Endothelial cell of umbilical vein (primary cell): ENCODE results near the gene COPB1. TPM values are rescaled to one million over a fixed set of nuclear protein-coding genes. Genes with fewer than 3 reads are reported as not detected.

ENCODE experiments used
- BruUV-seq: library from RNA; stranded (reverse); fragments of 400-500 nt; replicated peaks from 2 replicates; lab custom pipeline; 2021; lab: Mats Ljungman, UMichigan
- CTCF ChIA-PET: fragments of 300-600, 350-600 bp; sonication (Branson Sonifier 250); formaldehyde crosslinking; loops from one replicate; lab custom pipeline; 2021; ENCODE audit warnings: antibody characterized with exemption, inconsistent platforms; lab: Charles Lee
- POLR2A ChIA-PET: fragments of 300-600, 350-600 bp; sonication (Branson Sonifier 250); formaldehyde crosslinking; loops from one replicate; lab custom pipeline; 2021; ENCODE audit warnings: antibody characterized with exemption, inconsistent platforms; lab: Charles Lee
- DNase-seq: peaks from one replicate; pipeline ENCODE4 v3.0.0-alpha.2; 2011; ENCODE audit warnings: low read depth, low spot score
- FAIRE-seq: peaks from 2 replicates; lab custom pipeline; 2011; peaks lifted over from hg19 to GRCh38; lab: Jason Lieb, UNC
- H2AFZ ChIP-seq: 2 replicates; pipeline ENCODE4 v1.6.0; 2012; ENCODE audit warnings: low read depth, low read length, control low read depth, inconsistent platforms
- H3K27ac ChIP-seq: 2 replicates; pipeline ENCODE4 v1.5.1; 2011; ENCODE audit warnings: low read depth, mild to moderate bottlenecking, control low read depth, low read length, moderate library complexity; ENCODE audit not compliant: insufficient read depth
- H3K27me3 ChIP-seq, 2 experiments: 2 replicates each; pipeline versions ENCODE4 v1.6.0 to v1.6.1; 2011; ENCODE audit warnings: low read length in 2 of 2, mixed read lengths in 1 of 2; ENCODE audit not compliant: control insufficient read depth in 2 of 2, insufficient read depth in 2 of 2
- H3K36me3 ChIP-seq, 2 experiments: 2 replicates in 1 of 2; 3 replicates in 1 of 2; pipeline ENCODE4 v1.5.1; 2011; ENCODE audit warnings: low read length in 2 of 2, mild to moderate bottlenecking in 1 of 2, moderate library complexity in 1 of 2; ENCODE audit not compliant: control insufficient read depth in 2 of 2, insufficient read depth in 2 of 2; ENCODE audit errors: extremely low read depth in 1 of 2
- H3K4me1 ChIP-seq: 3 replicates; pipeline ENCODE4 v1.5.1; 2011; ENCODE audit warnings: mild to moderate bottlenecking, low read length; ENCODE audit not compliant: control insufficient read depth, insufficient read depth; ENCODE audit errors: extremely low read depth
- H3K4me2 ChIP-seq: 2 replicates; pipeline ENCODE4 v1.6.1; 2011; ENCODE audit warnings: low read length, control low read depth, mixed read lengths; ENCODE audit not compliant: insufficient read depth
- H3K4me3 ChIP-seq, 3 experiments: fragments of 200-600 bp in 1 of 3; sonication (generic), shearing (Covaris generic) in 1 of 3; replicated peaks in 1 of 3; 2 replicates each; pipeline ENCODE4 v1.5.1; 2011 to 2016; ENCODE audit warnings: control low read depth in 3 of 3, low read length in 3 of 3, mild to moderate bottlenecking in 2 of 3, inconsistent platforms in 1 of 3, low read depth in 1 of 3, moderate library complexity in 1 of 3; ENCODE audit not compliant: insufficient read depth in 1 of 3
- H3K79me2 ChIP-seq: 2 replicates; pipeline ENCODE4 v1.6.0; 2012; ENCODE audit warnings: low read length, inconsistent platforms; ENCODE audit not compliant: control insufficient read depth, insufficient read depth
- H3K9ac ChIP-seq: replicated peaks from 2 replicates; pipeline ENCODE3; 2011; ENCODE audit warnings: low read length, control low read depth; ENCODE audit not compliant: insufficient read depth; ENCODE audit errors: extremely low read depth
- H3K9me1 ChIP-seq: replicated peaks from 3 replicates; pipeline ENCODE4 v1.6.0; 2011; ENCODE audit warnings: mild to moderate bottlenecking, low read length; ENCODE audit not compliant: control insufficient read depth, insufficient read depth; ENCODE audit errors: extremely low read depth
- H3K9me3 ChIP-seq: replicated peaks from 2 replicates; pipeline ENCODE4 v1.5.1; 2012; ENCODE audit warnings: low read length, inconsistent platforms; ENCODE audit not compliant: control insufficient read depth, insufficient read depth
- H4K20me1 ChIP-seq: replicated peaks from 2 replicates; pipeline ENCODE3; 2011; ENCODE audit warnings: mild to moderate bottlenecking, low read length; ENCODE audit not compliant: control insufficient read depth, insufficient read depth; ENCODE audit errors: extremely low read depth
- EZH2 ChIP-seq: IDR thresholded peaks from 2 replicates; pipeline ENCODE4 v1.6.1; 2012; ENCODE audit warnings: borderline replicate concordance, low read depth, mild to moderate bottlenecking, moderate library complexity, low read length, inconsistent platforms; ENCODE audit not compliant: severe bottlenecking
- GATA2 ChIP-seq: IDR thresholded peaks from 2 replicates; pipeline ENCODE4 v1.7.0; 2011; ENCODE audit warnings: low read depth, mild to moderate bottlenecking, moderate library complexity, mixed read lengths, low read length; ENCODE audit not compliant: insufficient read length, insufficient read depth
- JUN ChIP-seq: IDR thresholded peaks from 2 replicates; pipeline ENCODE4 v1.6.1; 2011; ENCODE audit warnings: borderline replicate concordance, low read depth; ENCODE audit not compliant: insufficient read length, insufficient read depth
- POLR2A ChIP-seq: IDR thresholded peaks from 2 replicates; pipeline ENCODE4 v1.6.1; 2012; ENCODE audit warnings: low read depth, mild to moderate bottlenecking, control low read depth, low read length
- POLR2AphosphoS5 ChIP-seq: IDR thresholded peaks from 2 replicates; pipeline ENCODE4 v1.6.1; 2012; ENCODE audit warnings: low read depth, mild to moderate bottlenecking, control low read depth, low read length, moderate library complexity; ENCODE audit not compliant: insufficient read depth
- dilution Hi-C: fragments of 300-500 bp; cut with MboI; formaldehyde crosslinking; loops from one replicate; pipeline ENCODE4 v1.15.0; 2019; ENCODE audit warnings: low sequenced_read_pairs; ENCODE audit not compliant: extremely low pct_ligation_motif_present
- intact Hi-C: fragments of 100-400 bp; cut with micrococcal nuclease; formaldehyde crosslinking; loops from one replicate; pipeline ENCODE4 v1.10.0; 2022
- polyA plus RNA-seq, 4 experiments: library from polyadenylated mRNA; depleted of rRNA in 3 of 4; stranded (reverse) in 3 of 4; unstranded in 1 of 4; fragments of >200 nt; gene quantifications; 2 replicates each; pipeline versions ENCODE4 v1.2.1 to v1.2.3, GENCODE V29; 2011 to 2012; ENCODE audit warnings: missing spikeins in 1 of 4
- total RNA-seq: library from RNA; stranded (reverse); gene quantifications from 2 replicates; pipeline ENCODE4 v1.2.3, GENCODE V29; 2021
- TF ChIP-seq, protein P1 (sequence below), 2 donors: IDR thresholded peaks; 1 replicate in 1 of 2; 2 replicates in 1 of 2; pipeline ENCODE4 v1.5.1; 2011; ENCODE audit warnings: low read length in 2 of 2, mild to moderate bottlenecking in 2 of 2, moderate library complexity in 2 of 2, control low read depth in 1 of 2, inconsistent platforms in 1 of 2, low read depth in 1 of 2; ENCODE audit not compliant: insufficient read depth in 1 of 2; ENCODE audit errors: extremely low read depth in 1 of 2

COPB1 gene
- total and polyA plus RNA-seq, 2 donors (not counting 3 experiments of a cell fraction or from before 2014, with no cell fraction given), result 61.1 to 145 TPM

DNA sequence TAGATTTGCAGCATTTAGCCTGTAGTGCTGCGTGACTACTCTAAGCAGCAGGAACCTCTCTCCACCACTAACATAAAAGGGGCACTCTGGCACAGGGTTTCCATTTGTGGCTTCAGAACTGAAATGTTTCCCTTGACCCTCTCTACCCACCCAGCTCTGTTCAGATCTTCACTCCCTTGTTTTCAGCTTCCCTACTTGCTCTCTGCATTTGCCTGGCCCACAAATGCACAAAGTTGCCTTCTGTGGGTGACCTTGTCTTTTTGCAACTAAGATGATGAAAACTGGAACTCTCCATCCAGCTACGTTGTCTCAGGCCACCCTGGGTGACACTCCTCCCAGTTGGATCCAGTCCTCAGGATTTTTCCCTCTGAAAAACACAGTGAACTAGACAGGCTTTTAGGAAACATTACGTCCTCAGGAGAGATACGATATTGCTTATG is 40.4 kb upstream of the COPB1 start:
- no peaks in the 10 kb centered on the region for H3K79me2 ChIP-seq
- no peaks in the 10 kb centered on the region for H3K9me3 ChIP-seq
- TF ChIP-seq, protein P1, sequence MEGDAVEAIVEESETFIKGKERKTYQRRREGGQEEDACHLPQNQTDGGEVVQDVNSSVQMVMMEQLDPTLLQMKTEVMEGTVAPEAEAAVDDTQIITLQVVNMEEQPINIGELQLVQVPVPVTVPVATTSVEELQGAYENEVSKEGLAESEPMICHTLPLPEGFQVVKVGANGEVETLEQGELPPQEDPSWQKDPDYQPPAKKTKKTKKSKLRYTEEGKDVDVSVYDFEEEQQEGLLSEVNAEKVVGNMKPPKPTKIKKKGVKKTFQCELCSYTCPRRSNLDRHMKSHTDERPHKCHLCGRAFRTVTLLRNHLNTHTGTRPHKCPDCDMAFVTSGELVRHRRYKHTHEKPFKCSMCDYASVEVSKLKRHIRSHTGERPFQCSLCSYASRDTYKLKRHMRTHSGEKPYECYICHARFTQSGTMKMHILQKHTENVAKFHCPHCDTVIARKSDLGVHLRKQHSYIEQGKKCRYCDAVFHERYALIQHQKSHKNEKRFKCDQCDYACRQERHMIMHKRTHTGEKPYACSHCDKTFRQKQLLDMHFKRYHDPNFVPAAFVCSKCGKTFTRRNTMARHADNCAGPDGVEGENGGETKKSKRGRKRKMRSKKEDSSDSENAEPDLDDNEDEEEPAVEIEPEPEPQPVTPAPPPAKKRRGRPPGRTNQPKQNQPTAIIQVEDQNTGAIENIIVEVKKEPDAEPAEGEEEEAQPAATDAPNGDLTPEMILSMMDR (IDR thresholded peaks at IDR 0.05; ENCODE audit: extremely low read depth in 1 of 2, insufficient read depth in 1 of 2, low read depth in 1 of 2, low read length in 2 of 2), result no peak
- TF ChIP-seq POLR2AphosphoS5 (no peak), GATA2 (no peak), JUN (no peak), POLR2A (no peak), EZH2 (no peak)
- ChIA-PET CTCF (interaction anchor here (0.6 to 2.6 kb wide), 3 partner anchors 7 to 367 kb away, joined by 3 to 25 read pairs (median 4); no protein-coding TSS in a partner anchor), POLR2A (no interaction called here)
- dilution Hi-C loops (no loop called here), intact Hi-C loops (loop anchor here (5.0 kb wide), 1 partner anchor 537 kb away; no protein-coding TSS in a partner anchor)
- H3K9me1 ChIP-seq, result no peaks in the 10 kb centered on the region
- H2AFZ ChIP-seq, result no peak overlapping the region
- H3K4me1 ChIP-seq, result no peaks in the 10 kb centered on the region
- no TSS peak for BruUV-seq
- no peaks in the 10 kb centered on the region for H4K20me1 ChIP-seq
- FAIRE-seq, result no peak
- H3K4me2 ChIP-seq, result no peak overlapping the region
- no peaks in the 10 kb centered on the region for H3K36me3 ChIP-seq
- H3K27me3 ChIP-seq, result peaks cover 9 to 13% of the 10 kb centered on the region in 2 experiments
- H3K4me3 ChIP-seq, result no peak overlapping the region
- no peak for DNase-seq
- no peak overlapping the region for H3K27ac ChIP-seq
- no peak overlapping the region for H3K9ac ChIP-seq
